ENCODE results near the gene CDK4. TPM values are rescaled to one million over a fixed set of nuclear protein-coding genes. Genes with fewer than 3 reads are reported as not detected.

Gene CDK4
- total RNA-seq, 4 donors from 2014 or later: 38.5 to 77.4 (median 54.6) TPM

DNA sequence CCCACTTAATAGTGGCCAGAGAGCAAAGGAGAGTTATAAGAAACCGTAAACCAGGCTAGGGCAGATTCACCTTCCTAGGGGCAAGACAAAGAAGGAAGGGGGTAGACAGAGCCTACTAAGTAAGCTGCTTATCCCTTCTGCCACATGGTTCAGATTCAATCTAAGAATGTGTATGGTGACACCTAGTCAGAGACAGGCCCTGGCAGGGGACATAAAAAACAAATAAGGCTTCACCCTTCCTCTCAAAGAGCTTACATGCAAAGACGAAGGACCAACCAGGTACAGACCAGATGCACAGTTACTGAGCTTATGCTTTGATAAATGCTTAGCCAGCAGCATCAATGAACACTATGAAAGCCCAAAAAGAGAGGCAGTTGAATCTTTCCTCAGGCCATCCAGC, 10.4 kb upstream of the CDK4 start:
- no peak overlapping the region for H3K4me3 ChIP-seq (ENCODE audit: low read depth, poor library complexity, severe bottlenecking)
- intact Hi-C loops (cut with DNase I; ENCODE audit: low total_unique reads): no loop called here
- WGBS, 2 donors: 92 to 98% methylated on average over 2 of the region's 2 CpGs
- TF ChIP-seq, protein P1, sequence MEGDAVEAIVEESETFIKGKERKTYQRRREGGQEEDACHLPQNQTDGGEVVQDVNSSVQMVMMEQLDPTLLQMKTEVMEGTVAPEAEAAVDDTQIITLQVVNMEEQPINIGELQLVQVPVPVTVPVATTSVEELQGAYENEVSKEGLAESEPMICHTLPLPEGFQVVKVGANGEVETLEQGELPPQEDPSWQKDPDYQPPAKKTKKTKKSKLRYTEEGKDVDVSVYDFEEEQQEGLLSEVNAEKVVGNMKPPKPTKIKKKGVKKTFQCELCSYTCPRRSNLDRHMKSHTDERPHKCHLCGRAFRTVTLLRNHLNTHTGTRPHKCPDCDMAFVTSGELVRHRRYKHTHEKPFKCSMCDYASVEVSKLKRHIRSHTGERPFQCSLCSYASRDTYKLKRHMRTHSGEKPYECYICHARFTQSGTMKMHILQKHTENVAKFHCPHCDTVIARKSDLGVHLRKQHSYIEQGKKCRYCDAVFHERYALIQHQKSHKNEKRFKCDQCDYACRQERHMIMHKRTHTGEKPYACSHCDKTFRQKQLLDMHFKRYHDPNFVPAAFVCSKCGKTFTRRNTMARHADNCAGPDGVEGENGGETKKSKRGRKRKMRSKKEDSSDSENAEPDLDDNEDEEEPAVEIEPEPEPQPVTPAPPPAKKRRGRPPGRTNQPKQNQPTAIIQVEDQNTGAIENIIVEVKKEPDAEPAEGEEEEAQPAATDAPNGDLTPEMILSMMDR (IDR thresholded peaks at IDR 0.05): no peak
- no peak for TF ChIP-seq POLR2A (IDR thresholded peaks at IDR 0.05)
- DNase-seq (ENCODE audit: low spot score in 2 of 2): no peak

DNA sequence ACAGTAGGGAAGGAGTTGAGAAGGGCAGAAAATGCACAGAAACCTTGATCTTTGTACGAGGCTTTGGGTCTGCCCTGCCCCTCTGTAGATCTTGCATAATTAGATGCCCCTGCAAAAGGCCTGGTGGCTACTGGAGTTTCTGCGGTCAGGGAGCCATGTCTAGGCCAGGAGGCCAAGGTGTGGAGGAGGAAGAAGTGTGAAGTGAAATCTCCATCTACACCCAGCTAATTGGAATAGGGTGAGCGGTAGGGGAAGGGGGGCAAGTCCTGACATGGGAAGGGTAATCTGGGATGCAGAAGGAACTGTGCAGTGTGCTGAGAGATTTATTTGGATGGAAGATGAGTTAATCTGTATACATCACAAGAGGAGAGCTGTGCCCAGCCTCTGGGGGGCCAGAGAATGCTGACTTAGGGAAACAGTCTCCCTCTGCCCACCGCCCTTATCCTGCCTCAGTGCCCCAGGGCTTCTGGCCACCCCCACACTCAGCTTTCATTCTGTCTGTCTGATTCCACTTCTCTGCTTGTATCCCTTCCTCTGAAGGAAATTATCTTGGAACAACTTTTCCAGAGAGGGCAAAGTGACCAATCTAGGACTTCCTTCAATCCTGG, 9.4 kb upstream of the CDK4 start:
- H3K4me3 ChIP-seq (ENCODE audit: low read depth, poor library complexity, severe bottlenecking): no peak overlapping the region
- intact Hi-C loops (cut with DNase I; ENCODE audit: low total_unique reads): no loop called here
- no peak for DNase-seq (ENCODE audit: low spot score in 2 of 2)
- WGBS, 2 donors: 89 to 91% methylated on average over 4 of the region's 4 CpGs
- no peak for TF ChIP-seq POLR2A (IDR thresholded peaks at IDR 0.05)
- TF ChIP-seq, protein P1 (IDR thresholded peaks at IDR 0.05): no peak

DNA sequence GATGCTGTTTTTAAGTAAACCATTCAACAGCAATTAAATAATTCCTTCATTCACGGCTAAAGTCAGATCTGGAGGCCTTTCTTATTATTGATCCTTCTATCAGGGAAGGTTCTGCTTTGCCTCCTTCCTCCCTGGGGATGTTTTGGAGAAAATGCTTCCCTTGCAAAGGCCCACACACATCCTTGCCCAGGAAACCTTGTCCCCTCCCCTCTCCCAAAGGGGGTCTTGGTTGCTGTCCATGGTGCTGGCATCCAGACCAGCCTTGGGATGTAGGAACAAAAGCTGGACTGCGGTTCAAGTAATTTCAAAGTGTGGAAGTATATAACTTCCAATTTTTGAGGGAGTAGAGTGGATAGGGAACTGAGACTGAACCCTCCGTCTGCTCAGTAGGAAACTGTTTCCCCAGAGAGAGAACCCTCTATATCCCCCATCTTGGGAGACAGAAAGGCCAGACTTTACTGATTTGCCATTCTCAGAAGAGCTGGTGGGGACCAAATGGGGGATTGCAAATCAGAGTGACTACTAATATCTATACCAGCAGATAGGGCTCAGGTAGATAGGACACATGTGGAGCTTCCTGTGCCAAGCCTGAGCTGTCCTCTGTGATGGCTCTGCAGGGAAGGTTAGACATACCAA, 8.4 kb upstream of the CDK4 start:
- 91 to 94% methylated on average over 3 of the region's 3 CpGs for WGBS, 2 donors
- intact Hi-C loops (cut with DNase I; ENCODE audit: low total_unique reads): no loop called here
- no peak for DNase-seq (ENCODE audit: low spot score in 2 of 2)
- TF ChIP-seq POLR2A (IDR thresholded peaks at IDR 0.05): no peak
- TF ChIP-seq, protein P1 (IDR thresholded peaks at IDR 0.05): no peak
- H3K4me3 ChIP-seq (ENCODE audit: low read depth, poor library complexity, severe bottlenecking): no peak overlapping the region

DNA sequence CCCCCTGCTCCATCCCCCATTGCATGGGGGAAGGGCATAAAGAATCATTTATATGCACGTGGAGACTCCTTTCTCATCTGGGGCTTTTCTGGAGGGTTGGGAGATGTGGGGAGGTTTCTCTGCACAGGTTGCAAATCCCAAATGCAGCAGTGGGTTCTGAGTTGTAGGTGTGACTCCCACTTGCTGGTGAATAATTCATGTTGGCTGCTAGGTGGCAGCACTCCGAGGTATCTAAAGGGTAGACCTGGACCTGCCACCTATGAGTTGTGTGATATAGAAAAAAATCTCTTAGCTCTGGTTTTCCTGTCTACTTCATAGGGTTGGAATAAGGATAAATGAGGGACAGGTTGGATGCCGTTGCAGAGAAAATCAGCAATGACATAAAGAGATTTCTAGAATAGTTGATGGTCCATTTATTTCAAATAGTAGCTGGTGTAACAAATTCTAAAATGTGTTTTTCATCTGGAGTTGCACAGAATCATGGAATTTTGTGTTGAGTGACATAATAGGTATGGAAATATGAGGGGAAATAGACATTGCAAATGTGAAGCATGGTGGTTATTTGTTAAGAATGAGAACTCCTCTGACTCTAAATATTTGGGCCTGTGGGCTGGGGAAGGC, 7.4 kb upstream of the CDK4 start:
- intact Hi-C loops (cut with DNase I; ENCODE audit: low total_unique reads): no loop called here
- DNase-seq (ENCODE audit: low spot score in 2 of 2): no peak

DNA sequence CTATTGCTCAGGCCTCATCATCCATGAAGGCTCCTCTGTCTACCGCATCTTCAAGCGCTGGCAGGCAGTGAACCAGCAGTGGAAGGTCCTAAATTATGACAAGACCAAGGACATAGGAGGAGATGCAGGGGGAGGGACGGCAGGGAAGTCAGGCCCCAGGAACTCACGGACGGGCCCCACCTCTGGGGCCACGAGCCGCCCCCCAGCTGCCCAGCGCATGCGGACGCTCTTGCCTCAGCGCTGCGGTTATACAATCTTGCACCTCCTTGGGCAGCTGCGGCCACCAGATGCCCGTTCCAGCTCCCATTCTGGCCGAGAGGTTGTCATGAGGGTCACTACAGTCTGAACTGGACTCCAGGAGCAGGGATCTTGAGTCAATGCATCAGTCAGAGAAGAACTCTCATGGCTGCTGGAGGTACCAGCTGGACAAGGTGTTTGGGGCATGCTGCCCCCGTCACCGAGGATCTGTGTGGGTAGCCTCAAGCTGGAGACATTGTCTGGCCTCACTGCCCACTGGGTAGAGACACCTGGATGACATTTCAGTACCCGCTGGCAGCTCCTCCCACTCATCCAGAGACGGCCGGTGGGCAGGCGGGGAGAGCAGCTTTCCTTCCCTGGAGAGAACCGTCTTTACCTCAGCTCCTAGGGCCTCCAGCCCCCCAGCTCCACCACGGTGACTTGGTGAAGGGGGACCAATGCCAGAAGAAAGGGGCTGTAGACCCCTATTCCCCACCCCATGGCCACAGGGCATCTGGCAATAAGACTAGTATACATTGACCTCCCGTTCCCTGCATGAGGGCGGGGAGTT, 6.6 kb upstream of the CDK4 start:
- intact Hi-C loops (cut with DNase I; ENCODE audit: low total_unique reads): no loop called here
- H3K4me3 ChIP-seq (ENCODE audit: low read depth, poor library complexity, severe bottlenecking): no peak overlapping the region
- TF ChIP-seq, protein P1 (IDR thresholded peaks at IDR 0.05): no peak
- no peak for TF ChIP-seq POLR2A (IDR thresholded peaks at IDR 0.05)
- WGBS, 2 donors: 88 to 91% methylated on average over 16 to 25 of the region's 25 CpGs
- no peak for DNase-seq (ENCODE audit: low spot score in 2 of 2)

More for the DNA sequence above, 7.4 kb upstream of the CDK4 start:
- TF ChIP-seq POLR2A (IDR thresholded peaks at IDR 0.05): no peak
- TF ChIP-seq, protein P1 (IDR thresholded peaks at IDR 0.05): no peak
- 31 to 35% methylated on average over 3 of the region's 3 CpGs for WGBS, 2 donors
- H3K4me3 ChIP-seq (ENCODE audit: low read depth, poor library complexity, severe bottlenecking): no peak overlapping the region

Measured in lower leg skin (tissue), 4 donors.